ENCODE results near the gene SNAPC4.

SNAPC4 gene

GRCh38 chr9:136400038-136400834 is at the start of gene SNAPC4:
SNAPC4 (minus strand) TSS chr9:136400170; CDS start chr9:136398428, 1,742 bp downstream.
- DNase-seq (ENCODE audit: low read depth) = peak; percentile 66

GRCh38 chr9:136448655-136449054 is 48.7 kb upstream of the SNAPC4 start:
- no peak for DNase-seq (ENCODE audit: low read depth)

GRCh38 chr9:136447173-136447778 is 47.3 kb upstream of the SNAPC4 start:
- no peak for DNase-seq (ENCODE audit: low read depth)

- DNase-seq (ENCODE audit: low read depth) = no peak
These were observed 45.8 kb upstream of the SNAPC4 start for GRCh38 chr9:136445799-136446198.

GRCh38 chr9:136444102-136444501 is 44.1 kb upstream of the SNAPC4 start:
- no peak for DNase-seq (ENCODE audit: low read depth)

- DNase-seq (ENCODE audit: low read depth) = no peak
These were observed 43.7 kb upstream of the SNAPC4 start for GRCh38 chr9:136443687-136444086.

GRCh38 chr9:136443087-136443486 is 43.1 kb upstream of the SNAPC4 start:
- DNase-seq (ENCODE audit: low read depth) = no peak

- no peak for DNase-seq (ENCODE audit: low read depth)
These were observed 42.3 kb upstream of the SNAPC4 start for GRCh38 chr9:136442265-136442664.

GRCh38 chr9:136441681-136442245 is 41.8 kb upstream of the SNAPC4 start:
- no peak for DNase-seq (ENCODE audit: low read depth)

GRCh38 chr9:136441191-136441680 is 41.3 kb upstream of the SNAPC4 start:
- no peak for DNase-seq (ENCODE audit: low read depth)

- DNase-seq (ENCODE audit: low read depth) = no peak
These were observed 39.8 kb upstream of the SNAPC4 start, which contains the start of gene INPP5E for GRCh38 chr9:136439481-136440408. INPP5E (minus strand) TSS chr9:136439845; CDS start chr9:136439419, 426 bp downstream.

GRCh38 chr9:136438548-136439480 is 38.8 kb upstream of the SNAPC4 start:
- no peak for DNase-seq (ENCODE audit: low read depth)

- no peak for DNase-seq (ENCODE audit: low read depth)
These were observed 38.0 kb upstream of the SNAPC4 start for GRCh38 chr9:136437839-136438547.

GRCh38 chr9:136437430-136437829 is 37.5 kb upstream of the SNAPC4 start:
- peak; percentile 44 for DNase-seq (ENCODE audit: low read depth)

- DNase-seq (ENCODE audit: low read depth) = no peak
These were observed 36.2 kb upstream of the SNAPC4 start for GRCh38 chr9:136436055-136436634.

GRCh38 chr9:136434580-136435169 is 34.7 kb upstream of the SNAPC4 start:
- no peak for DNase-seq (ENCODE audit: low read depth)

GRCh38 chr9:136433849-136434579 is 34.0 kb upstream of the SNAPC4 start:
- DNase-seq (ENCODE audit: low read depth) = no peak

- DNase-seq (ENCODE audit: low read depth) = no peak
These were observed 33.2 kb upstream of the SNAPC4 start for GRCh38 chr9:136433043-136433715.
